HUES6 (cell line): ENCODE data around the gene MRPL55.
A peak's percentile ranks its signal among the peaks of the same experiment; 100 is the strongest.
"Not testable (repeated sequence)": the region's sequence is repeated elsewhere in the genome, so short reads cannot be mapped to it uniquely, and the experiment has no call there.

Experiments
- H3K27ac ChIP-seq: 2 replicates; pipeline ENCODE4 v1.7.0; 2013; ENCODE audit warnings: low read depth, mild to moderate bottlenecking, low read length, inconsistent platforms
- H3K27me3 ChIP-seq: 2 replicates; pipeline ENCODE4 v1.6.1; 2013; ENCODE audit warnings: low read length; ENCODE audit not compliant: control insufficient read depth, insufficient read depth
- H3K36me3 ChIP-seq: 2 replicates; pipeline ENCODE4 v1.6.1; 2013; ENCODE audit warnings: low read length; ENCODE audit not compliant: control insufficient read depth, insufficient read depth
- H3K4me1 ChIP-seq: 2 replicates; pipeline ENCODE4 v1.6.1; 2013; ENCODE audit warnings: low read length; ENCODE audit not compliant: control insufficient read depth, insufficient read depth
- H3K4me3 ChIP-seq: 2 replicates; pipeline ENCODE4 v1.5.1; 2013; ENCODE audit warnings: low read depth, low read length
- H3K9ac ChIP-seq: one replicate; pipeline ENCODE4 v1.6.1; 2013; ENCODE audit warnings: mild to moderate bottlenecking, low read length
- H3K9me3 ChIP-seq: 2 replicates; pipeline ENCODE4 v1.6.1; 2013; ENCODE audit warnings: low read depth, low read length; ENCODE audit not compliant: control insufficient read depth, insufficient read depth

Gene MRPL55

DNA sequence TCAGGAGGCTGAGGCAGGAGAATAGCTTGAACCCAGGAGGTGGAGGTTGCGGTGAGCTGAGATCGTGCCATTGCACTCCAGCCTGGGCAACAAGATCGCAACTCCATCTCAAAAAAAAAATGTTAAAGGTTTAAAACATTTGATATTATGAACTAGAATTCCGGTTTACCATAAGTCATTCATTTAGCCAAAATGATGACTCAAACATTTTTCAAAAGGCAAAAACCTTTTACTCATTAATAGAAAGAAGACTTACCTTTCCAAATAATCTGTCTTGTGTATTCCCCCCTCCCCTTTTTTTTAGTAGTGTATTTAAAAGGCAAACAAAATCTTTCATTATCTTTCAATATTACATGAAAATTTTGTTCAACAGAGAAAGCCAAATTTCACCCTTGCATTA is 8.2 kb upstream of the MRPL55 start:
- H3K9me3 ChIP-seq: peaks cover 33% of the 10 kb centered on the region
- no peaks in the 10 kb centered on the region; the same call in 1 of the 2 replicates for H3K27me3 ChIP-seq
- H3K27ac ChIP-seq: no peak overlapping the region
- H3K4me1 ChIP-seq: no peaks in the 10 kb centered on the region
- H3K36me3 ChIP-seq: no peaks in the 10 kb centered on the region
- no peak overlapping the region for H3K4me3 ChIP-seq
- H3K9ac ChIP-seq: no peak overlapping the region

DNA sequence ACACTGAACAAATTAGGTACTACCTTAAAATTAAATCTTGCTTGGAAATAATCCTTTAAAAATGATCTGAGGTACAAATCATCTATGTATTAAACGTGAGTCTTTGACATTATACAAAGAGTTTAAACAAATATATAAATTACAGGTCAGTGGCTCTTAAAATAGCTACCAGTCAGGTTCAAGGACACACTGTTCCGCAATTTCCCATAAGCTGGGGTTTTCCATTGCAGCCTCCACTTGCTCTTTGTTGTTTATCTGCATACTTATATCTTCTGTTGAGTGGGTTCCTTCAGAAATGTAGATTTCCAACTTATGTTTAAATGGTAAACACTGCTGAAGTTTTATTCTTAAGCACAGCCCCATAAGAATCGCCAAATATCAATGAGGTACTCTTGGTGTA is 5.7 kb upstream of the MRPL55 start:
- Histone ChIP-seq H3K9me3 (peaks cover 29% of the 10 kb centered on the region), H3K4me3 (no peak overlapping the region), H3K4me1 (0 out of 2 replicates have a peak, but pooled peaks cover 4% of the 10 kb centered on the region), H3K27me3 (0 out of 2 replicates have a peak, but pooled peaks cover under 1% of the 10 kb centered on the region), H3K9ac (no peak overlapping the region), H3K36me3 (no peaks in the 10 kb centered on the region), H3K27ac (no peak overlapping the region)

DNA sequence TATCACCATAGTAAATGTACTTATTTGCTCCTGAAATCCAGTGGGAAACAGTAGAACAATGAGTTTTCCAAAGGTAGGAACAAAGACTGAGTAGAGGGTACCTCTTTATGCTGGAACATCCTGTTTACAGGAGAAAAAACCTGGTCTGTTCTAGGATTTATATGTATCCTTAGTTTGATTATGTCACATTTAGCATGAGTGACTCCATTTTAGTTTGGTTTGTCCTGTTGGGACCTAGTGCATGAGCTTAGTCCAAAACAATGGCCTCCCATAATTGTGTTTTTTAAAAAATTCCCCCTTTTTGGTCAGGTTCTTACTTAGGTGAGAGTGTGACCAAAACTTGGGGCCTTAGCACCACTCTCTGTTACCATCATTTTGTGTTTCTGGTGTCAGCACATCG is 3.5 kb upstream of the MRPL55 start:
- H3K9ac ChIP-seq: no peak overlapping the region
- no peak overlapping the region for H3K27ac ChIP-seq
- H3K9me3 ChIP-seq: peaks cover 17% of the 10 kb centered on the region
- H3K36me3 ChIP-seq: peaks cover 1% of the 10 kb centered on the region
- H3K27me3 ChIP-seq: 0 out of 2 replicates have a peak, but pooled peaks cover 2% of the 10 kb centered on the region
- H3K4me1 ChIP-seq: peaks cover 7% of the 10 kb centered on the region; the same call in 1 of the 2 replicates
- no peak overlapping the region for H3K4me3 ChIP-seq

DNA sequence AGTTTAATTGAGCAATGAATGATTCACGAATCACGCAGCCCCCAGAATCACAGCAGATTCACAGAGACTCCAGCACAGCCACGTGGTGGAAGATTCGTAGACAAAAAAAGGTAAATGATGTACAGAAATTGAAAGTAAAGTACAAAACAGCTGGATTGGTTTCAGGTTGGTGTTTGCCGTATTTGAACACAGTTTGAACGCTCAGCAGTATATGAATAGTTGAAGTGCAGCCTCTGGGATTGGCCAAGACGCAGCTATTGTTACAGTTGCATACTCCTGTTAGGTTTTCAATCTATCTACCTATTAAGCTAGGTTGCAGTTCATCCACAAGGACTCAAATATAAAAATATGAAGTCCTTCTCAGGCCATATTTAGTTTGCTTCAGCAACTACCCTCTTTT is 3.1 kb upstream of the MRPL55 start:
- Histone ChIP-seq H3K9me3 (peaks cover 12% of the 10 kb centered on the region), H3K36me3 (peaks cover 5% of the 10 kb centered on the region), H3K4me3 (no peak overlapping the region), H3K9ac (no peak overlapping the region), H3K4me1 (peaks cover 7% of the 10 kb centered on the region; the same call in 1 of the 2 replicates), H3K27me3 (0 out of 2 replicates have a peak, but pooled peaks cover 2% of the 10 kb centered on the region), H3K27ac (no peak overlapping the region)

DNA sequence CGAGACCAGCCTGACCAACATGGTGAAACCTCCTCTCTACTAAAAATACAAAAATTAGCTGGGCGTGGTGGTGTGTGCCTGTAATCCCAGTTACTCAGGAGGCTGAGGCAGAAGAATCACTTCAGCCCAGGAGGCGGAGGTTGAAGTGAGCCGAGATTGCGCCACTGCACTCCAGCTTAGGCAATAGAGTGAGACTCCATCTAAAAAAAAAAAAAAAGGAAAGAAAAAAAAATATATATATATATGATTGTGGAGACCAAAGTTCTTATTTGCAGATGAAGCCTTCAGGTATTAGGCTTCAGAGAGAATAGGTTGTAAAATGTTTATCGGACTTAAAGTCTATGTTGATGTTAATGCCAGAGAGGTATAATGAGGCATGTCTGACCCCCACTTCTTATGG is 2.2 kb upstream of the MRPL55 start:
- not testable (repeated sequence) for H3K27me3 ChIP-seq, H3K27ac ChIP-seq, H3K9me3 ChIP-seq, H3K4me1 ChIP-seq, H3K4me3 ChIP-seq, H3K9ac ChIP-seq
- H3K36me3 ChIP-seq: peaks cover 14% of the 10 kb centered on the region

DNA sequence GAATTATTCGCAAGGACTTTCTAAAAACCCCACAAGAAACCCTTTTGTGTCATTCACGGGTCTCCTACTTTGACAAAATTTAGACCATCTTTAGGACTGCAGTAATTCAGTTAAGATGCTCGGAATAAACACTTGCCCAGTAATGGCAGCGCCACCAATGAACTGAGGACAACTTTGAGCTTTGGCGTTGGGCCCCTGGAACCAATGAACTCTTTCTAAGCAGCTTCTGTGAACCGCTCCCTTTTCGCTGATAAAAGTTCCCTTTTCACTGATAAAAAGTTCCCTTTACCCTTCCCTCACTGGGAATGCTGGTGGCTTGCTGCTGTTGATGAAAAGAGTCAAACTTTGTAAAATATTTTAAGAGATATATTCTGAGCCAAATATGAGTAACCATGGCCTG is 1.5 kb upstream of the MRPL55 start:
- 0 out of 2 replicates have a peak, but pooled peaks cover 3% of the 10 kb centered on the region for H3K9me3 ChIP-seq
- H3K4me3 ChIP-seq: peak overlapping the region; percentile 79; the same call in 1 of the 2 replicates
- peaks cover 7% of the 10 kb centered on the region; the same call in 1 of the 2 replicates for H3K4me1 ChIP-seq
- peaks cover 21% of the 10 kb centered on the region for H3K36me3 ChIP-seq
- no peak overlapping the region for H3K9ac ChIP-seq
- H3K27me3 ChIP-seq: 0 out of 2 replicates have a peak, but pooled peaks cover 2% of the 10 kb centered on the region
- H3K27ac ChIP-seq: no peak overlapping the region

DNA sequence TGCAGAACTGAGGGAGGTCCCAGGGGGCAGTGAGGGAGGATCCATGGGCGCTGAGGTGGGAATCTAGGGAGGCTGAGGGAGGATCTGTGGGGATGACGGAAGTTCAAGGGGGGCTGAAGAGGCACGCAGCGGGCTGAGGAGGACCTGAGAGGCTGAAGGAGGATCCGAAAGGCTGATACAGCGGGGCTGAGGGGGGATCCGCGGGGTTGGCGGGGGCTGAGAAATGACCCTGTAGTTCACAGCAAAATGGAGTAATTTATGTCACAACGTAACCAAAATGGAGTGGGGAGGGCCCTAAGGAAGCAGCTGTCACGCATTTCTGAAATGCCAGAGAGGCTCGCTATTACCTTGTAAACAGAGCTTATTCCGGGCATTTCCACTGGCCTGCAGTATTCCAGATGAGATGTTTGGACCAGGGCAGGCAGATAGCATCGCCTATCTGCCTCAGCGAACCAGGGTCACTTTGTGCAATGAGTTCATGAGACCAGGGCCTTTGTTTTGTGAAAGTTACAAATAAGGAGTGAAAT is 926 bp upstream of the MRPL55 start:
- H3K36me3 ChIP-seq: peaks cover 22% of the 10 kb centered on the region
- H3K27ac ChIP-seq: no peak overlapping the region
- H3K9ac ChIP-seq: peak overlapping the region; percentile 65

DNA sequence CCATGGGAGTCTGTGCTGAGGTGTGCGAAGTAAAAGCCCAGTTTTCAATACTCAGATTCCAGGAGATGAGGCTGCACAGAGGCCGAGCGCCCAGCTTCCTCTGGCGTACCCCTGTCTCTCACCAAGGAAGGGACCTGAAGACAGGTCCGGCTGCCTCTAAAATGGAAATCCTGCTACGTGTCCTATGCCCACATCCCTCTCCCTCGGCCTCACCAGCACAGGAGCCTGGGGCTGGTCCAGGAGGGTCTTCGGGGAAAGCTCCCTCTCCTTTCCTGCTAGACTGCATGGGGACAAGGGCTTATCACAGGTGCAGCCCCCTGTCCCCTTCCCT is 392 bp downstream of the MRPL55 start:
- Histone ChIP-seq H3K9ac (peak overlapping the region; percentile 86), H3K36me3 (peaks cover 22% of the 10 kb centered on the region), H3K27me3 (0 out of 2 replicates have a peak, but pooled peaks cover 2% of the 10 kb centered on the region), H3K4me1 (peaks cover 7% of the 10 kb centered on the region; the same call in 1 of the 2 replicates), H3K9me3 (no peaks in the 10 kb centered on the region), H3K4me3 (peak overlapping the region; percentile 79), H3K27ac (peak overlapping the region; percentile 52; the same call in 1 of the 2 replicates)

More for the DNA sequence above, 926 bp upstream of the MRPL55 start:
- Histone ChIP-seq H3K9me3 (0 out of 2 replicates have a peak, but pooled peaks cover under 1% of the 10 kb centered on the region), H3K27me3 (0 out of 2 replicates have a peak, but pooled peaks cover 2% of the 10 kb centered on the region), H3K4me1 (peaks cover 7% of the 10 kb centered on the region; the same call in 1 of the 2 replicates), H3K4me3 (peak overlapping the region; percentile 79)

DNA sequence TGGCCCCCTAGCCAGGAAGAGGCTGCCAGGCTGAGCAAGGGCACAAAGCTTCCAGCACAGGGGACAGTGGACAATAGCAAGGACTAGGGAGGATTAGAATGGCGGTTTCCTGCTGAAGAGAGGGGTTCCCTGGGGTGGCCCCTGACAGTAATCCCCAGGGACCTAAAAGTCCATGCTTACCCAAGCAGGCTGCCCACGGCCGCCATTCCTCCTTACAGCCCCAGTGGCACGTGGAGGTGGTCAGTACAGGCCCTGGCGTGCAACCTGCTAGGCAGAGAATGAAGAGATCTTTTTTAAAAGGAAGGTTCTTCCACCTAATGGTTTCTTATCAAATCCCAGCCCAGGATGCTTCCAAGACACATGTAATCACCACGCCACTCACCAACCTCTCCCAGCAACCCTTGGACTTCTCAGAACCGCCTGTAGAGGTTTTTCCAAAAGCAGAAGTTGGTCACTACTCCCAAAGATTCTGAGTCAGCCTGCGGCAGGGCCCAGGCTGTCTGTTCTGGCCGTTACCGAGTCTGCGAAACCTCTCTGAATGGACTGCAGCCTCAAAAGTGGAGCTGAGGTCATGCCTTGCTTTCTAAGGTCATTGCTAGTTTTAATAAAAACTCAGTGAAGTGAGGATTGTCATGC is 926 bp downstream of the MRPL55 start:
- no peak overlapping the region for H3K27ac ChIP-seq

DNA sequence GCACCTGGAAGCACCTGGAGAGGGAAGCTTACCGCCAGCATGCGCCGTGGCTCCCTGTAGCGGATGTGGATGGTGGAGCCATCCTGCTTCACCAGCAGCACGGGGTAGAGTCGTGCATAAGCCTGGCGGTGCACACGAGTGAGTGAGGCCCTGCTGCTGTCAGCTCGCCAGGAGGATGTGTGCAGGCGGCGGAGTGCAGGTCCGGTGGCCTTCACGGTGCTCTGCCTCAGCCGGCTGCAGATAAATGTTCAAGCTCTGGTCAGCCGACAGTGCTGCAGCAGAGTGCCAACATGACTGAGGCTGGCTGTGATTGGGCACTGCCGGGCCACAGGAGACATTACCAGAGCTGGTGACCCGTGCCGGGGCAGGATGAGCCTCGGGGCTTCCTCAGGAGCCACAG is 1.5 kb downstream of the MRPL55 start:
- Histone ChIP-seq H3K9me3 (no peaks in the 10 kb centered on the region), H3K36me3 (peaks cover 22% of the 10 kb centered on the region), H3K4me1 (peaks cover 7% of the 10 kb centered on the region; the same call in 1 of the 2 replicates), H3K4me3 (no peak overlapping the region), H3K27ac (no peak overlapping the region), H3K9ac (no peak overlapping the region), H3K27me3 (0 out of 2 replicates have a peak, but pooled peaks cover 2% of the 10 kb centered on the region)

More for the DNA sequence above, 926 bp downstream of the MRPL55 start:
- H3K4me1 ChIP-seq: peaks cover 7% of the 10 kb centered on the region; the same call in 1 of the 2 replicates
- no peaks in the 10 kb centered on the region for H3K9me3 ChIP-seq
- peaks cover 22% of the 10 kb centered on the region for H3K36me3 ChIP-seq
- H3K27me3 ChIP-seq: 0 out of 2 replicates have a peak, but pooled peaks cover 2% of the 10 kb centered on the region
- H3K9ac ChIP-seq: peak overlapping the region; percentile 86
- H3K4me3 ChIP-seq: peak overlapping the region; percentile 79

DNA sequence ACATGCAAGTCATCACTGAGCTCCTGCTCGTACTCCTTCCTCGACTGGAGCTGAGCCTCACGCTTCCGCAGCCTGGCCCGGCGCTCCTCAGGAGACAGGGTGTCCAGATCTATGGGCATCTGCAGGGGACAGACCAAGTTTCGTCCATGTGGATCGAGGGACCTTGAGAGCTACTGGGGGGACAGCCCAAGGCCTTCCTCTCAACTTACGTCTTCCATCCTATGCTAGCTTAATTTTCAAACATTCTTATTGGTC is 2.4 kb downstream of the MRPL55 start:
- H3K4me1 ChIP-seq: peaks cover 7% of the 10 kb centered on the region; the same call in 1 of the 2 replicates
- H3K36me3 ChIP-seq: peaks cover 22% of the 10 kb centered on the region
- H3K9ac ChIP-seq: no peak overlapping the region
- H3K27ac ChIP-seq: no peak overlapping the region
- H3K4me3 ChIP-seq: no peak overlapping the region
- H3K9me3 ChIP-seq: no peaks in the 10 kb centered on the region
- H3K27me3 ChIP-seq: 0 out of 2 replicates have a peak, but pooled peaks cover 2% of the 10 kb centered on the region
